Transverse colon (tissue), 4 donors: ENCODE measurements around the gene DPP10. TPM values are rescaled to one million over a fixed set of nuclear protein-coding genes. Genes with fewer than 3 reads are reported as not detected.

Experiments used
- DNase-seq: peaks from one replicate; pipeline ENCODE4 v3.0.0-alpha.2; 2019
- H3K27ac ChIP-seq, 4 donors: fragments of 200-600 bp; sonication (generic); 2 replicates each; pipeline ENCODE4 v1.5.1; 2016 to 2018; ENCODE audit warnings: inconsistent platforms in 4 of 4
- H3K27me3 ChIP-seq: fragments of 200-600 bp; sonication (generic); 2 replicates; pipeline ENCODE4 v1.5.1; 2017; ENCODE audit warnings: inconsistent platforms
- H3K36me3 ChIP-seq, 4 donors: fragments of 200-600 bp; sonication (generic); 2 replicates each; pipeline ENCODE4 v1.5.1; 2017 to 2019; ENCODE audit warnings: inconsistent platforms in 4 of 4
- H3K4me1 ChIP-seq, 4 donors: fragments of 200-600 bp; sonication (generic); 2 replicates each; pipeline ENCODE4 v1.5.1; 2017 to 2020; ENCODE audit warnings: inconsistent platforms in 4 of 4
- H3K4me3 ChIP-seq, 4 donors: fragments of 200-600 bp; sonication (generic); 1 replicate in 1 of 4; 2 replicates in 3 of 4; pipeline versions ENCODE4 v1.5.1 to v1.6.1; 2017 to 2019; ENCODE audit warnings: inconsistent platforms in 4 of 4
- H3K9me3 ChIP-seq, 2 donors: fragments of 200-600 bp; sonication (generic); 2 replicates each; pipeline ENCODE4 v1.5.1; 2017 to 2019; ENCODE audit warnings: inconsistent platforms in 2 of 2
- CTCF ChIP-seq, 5 experiments: fragments of 200-600 bp in 3 of 5; fragments of 450-650 bp in 2 of 5; sonication (generic) in 3 of 5; IDR thresholded peaks; 1 replicate in 2 of 5; 2 replicates in 3 of 5; pipeline ENCODE4 v1.5.1; 2016 to 2017; ENCODE audit warnings: antibody characterized with exemption in 5 of 5, inconsistent platforms in 3 of 5, mild to moderate bottlenecking in 2 of 5, moderate library complexity in 1 of 5
- EP300 ChIP-seq: sonication (generic); formaldehyde crosslinking; IDR thresholded peaks from one replicate; pipeline ENCODE4 v1.6.1; 2017; ENCODE audit warnings: antibody characterized with exemption, low read depth
- POLR2A ChIP-seq: fragments of 450-650 bp; IDR thresholded peaks from one replicate; pipeline ENCODE4 v1.6.1; 2016; ENCODE audit warnings: antibody characterized with exemption, mild to moderate bottlenecking, moderate library complexity
- POLR2AphosphoS5 ChIP-seq, 3 donors: sonication (generic); formaldehyde crosslinking; IDR thresholded peaks; one replicate each; pipeline ENCODE4 v1.6.1; 2016; ENCODE audit warnings: antibody characterized with exemption in 3 of 3
- WGBS, 2 donors: methylation state at CpG; one replicate each; pipeline ENCODE4 v1.1.5; 2018; ENCODE audit warnings: low coverage in 1 of 2; 5-methylcytosine and 5-hydroxymethylcytosine counted together
- in situ Hi-C, 4 donors: fragments of 200-750 bp; cut with MboI; loops; one replicate each; pipeline versions ENCODE4 v1.15.0 to v1.15.1; 2017; ENCODE audit warnings: low sequenced_read_pairs in 3 of 4, low pct_ligation_motif_present in 1 of 4, low pct_unique_long_range_greater_than_20kb in 1 of 4
- intact Hi-C: fragments of 100-400 bp; cut with DNase I; formaldehyde crosslinking; loops from one replicate; pipeline ENCODE4 v1.15.1; 2023; ENCODE audit warnings: low total_unique reads
- total RNA-seq, 4 donors: library from RNA; depleted of rRNA; stranded (reverse); fragments of >200 nt; gene quantifications; one replicate each; pipeline ENCODE4 v1.1.0, GENCODE V29; 2016

The DPP10 gene
- total RNA-seq, 4 donors from 2014 or later, result 3.4 to 8.4 (median 7.0) TPM

- TF ChIP-seq EP300 (no peak), CTCF (IDR thresholded peaks at IDR 0.05) (no peak), POLR2AphosphoS5 (IDR thresholded peaks at IDR 0.05) (no peak)
- in situ Hi-C loops, result no loop called here
- Histone ChIP-seq H3K27ac (peak overlapping the region in 3 of 4 donors; percentile 77 to 82 (median 80)), H3K4me1 (peaks cover 0 to 8% (median 4%) of the 10 kb centered on the region in 4 donors), H3K4me3 (peak overlapping the region in 3 of 4 donors; percentile 48 to 69 (median 64)), H3K9me3 (no peaks in the 10 kb centered on the region), H3K36me3 (no peaks in the 10 kb centered on the region), H3K27me3 (peaks cover 31% of the 10 kb centered on the region)
- intact Hi-C loops, result no loop called here
- 16 to 31% methylated on average over 5 to 12 of the region's 12 CpGs for WGBS, 2 donors
- peak; percentile 31 for DNase-seq
Observed at GRCh38 chr2:115160531-115161080, 718.2 kb downstream of the DPP10 start.

- H3K4me3 ChIP-seq, result peak overlapping the region; percentile 9 to 69 (median 56)
- TF ChIP-seq CTCF (IDR thresholded peaks at IDR 0.05), result no peak
- TF ChIP-seq POLR2AphosphoS5 (IDR thresholded peaks at IDR 0.05), result no peak
- TF ChIP-seq POLR2A, result no peak
- TF ChIP-seq EP300, result no peak
- DNase-seq, result peak; percentile 47
- H3K9me3 ChIP-seq, result no peaks in the 10 kb centered on the region
- no peaks in the 10 kb centered on the region for H3K36me3 ChIP-seq
- H3K4me1 ChIP-seq, result peaks cover 0 to 8% (median 4%) of the 10 kb centered on the region in 4 donors
- peaks cover 31% of the 10 kb centered on the region for H3K27me3 ChIP-seq
- intact Hi-C loops, result no loop called here
- H3K27ac ChIP-seq, result peak overlapping the region; percentile 55 to 82 (median 78)
- in situ Hi-C loops, result no loop called here
- 3 to 7% methylated on average over 9 to 54 of the region's 86 CpGs for WGBS, 2 donors
Observed at GRCh38 chr2:115161081-115161770, 718.8 kb downstream of the DPP10 start.

DNA sequence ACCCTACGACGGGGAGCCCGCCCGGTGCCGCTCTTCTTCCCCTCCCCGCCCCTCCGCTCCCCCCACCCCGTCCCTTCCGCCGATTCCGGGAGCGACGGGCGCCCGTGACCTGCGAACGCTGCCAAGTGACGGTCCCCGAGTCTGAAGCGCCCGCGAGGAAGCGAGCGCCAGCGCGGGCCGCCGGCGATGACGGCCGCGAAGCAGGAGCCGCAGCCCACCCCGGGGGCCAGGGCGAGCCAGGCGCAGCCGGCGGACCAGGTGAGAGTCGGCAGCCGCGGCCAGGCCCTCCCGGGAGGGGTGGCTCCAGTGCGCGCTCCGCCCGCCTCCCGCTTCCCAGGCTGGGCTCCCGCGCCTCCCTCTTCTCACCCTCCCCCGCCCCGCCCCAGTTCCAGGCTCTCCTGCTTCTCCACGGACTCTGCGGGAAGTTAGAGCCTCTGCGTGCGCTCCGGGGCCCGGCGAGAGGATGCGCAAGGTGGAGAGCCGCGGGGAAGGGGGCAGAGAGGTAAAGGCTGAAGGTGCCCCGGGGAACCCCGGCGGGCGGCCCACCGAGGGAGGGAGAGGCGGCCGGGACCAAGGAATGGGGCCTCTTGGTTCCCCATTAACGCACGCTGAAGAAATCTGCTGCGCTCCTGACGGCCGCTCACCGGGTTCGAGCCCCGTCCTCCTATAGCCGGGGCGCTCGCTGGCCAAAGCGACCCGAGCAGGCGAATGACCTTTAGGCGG lies 719.5 kb downstream of the DPP10 start:
- Histone ChIP-seq H3K9me3 (no peaks in the 10 kb centered on the region), H3K27ac (peak overlapping the region; percentile 55 to 82 (median 78)), H3K4me1 (peaks cover 0 to 8% (median 4%) of the 10 kb centered on the region in 4 donors), H3K36me3 (no peaks in the 10 kb centered on the region), H3K27me3 (peaks cover 31% of the 10 kb centered on the region), H3K4me3 (peak overlapping the region; percentile 9 to 69 (median 56))
- TF ChIP-seq EP300 (no peak), POLR2AphosphoS5 (IDR thresholded peaks at IDR 0.05) (no peak), CTCF (IDR thresholded peaks at IDR 0.05) (no peak), POLR2A (no peak)
- intact Hi-C loops, result no loop called here
- in situ Hi-C loops, result no loop called here
- peak; percentile 70 for DNase-seq
- WGBS, 2 donors, result 9% methylated on average over 67 of the region's 83 CpGs; no CpG with 5 or more reads in 1 of the 2 donors

- no peak for DNase-seq
- peak overlapping the region in 1 of 4 donors; percentile 82 for H3K27ac ChIP-seq
- H3K9me3 ChIP-seq, result no peaks in the 10 kb centered on the region
- H3K36me3 ChIP-seq, result no peaks in the 10 kb centered on the region
- H3K4me3 ChIP-seq, result peak overlapping the region in 3 of 4 donors; percentile 48 to 69 (median 64)
- in situ Hi-C loops, result no loop called here
- peaks cover 31% of the 10 kb centered on the region for H3K27me3 ChIP-seq
- WGBS, 2 donors, result 0 to 8% methylated on average over 3 to 49 of the region's 49 CpGs
- intact Hi-C loops, result no loop called here
- TF ChIP-seq POLR2A, result no peak
- H3K4me1 ChIP-seq, result peaks cover 0 to 8% (median 4%) of the 10 kb centered on the region in 4 donors
Observed at GRCh38 chr2:115162494-115163293, 720.3 kb downstream of the DPP10 start.
